AG04450 (cell line): Measurements from ENCODE around the gene SLC16A11. TPM values are rescaled to one million over a fixed set of nuclear protein-coding genes. Genes with fewer than 3 reads are reported as not detected.

Experiments
- CTCF ChIA-PET: fragments of 300-600, 350-600 bp; formaldehyde crosslinking; extraction: SDS; loops from one replicate; lab custom pipeline; 2022; ENCODE audit warnings: antibody characterized with exemption, inconsistent platforms; lab: Charles Lee
- POLR2A ChIA-PET: fragments of 350-600 bp; formaldehyde crosslinking; extraction: SDS; loops from one replicate; lab custom pipeline; 2021; ENCODE audit warnings: antibody characterized with exemption, inconsistent platforms; lab: Yijun Ruan, JAX
- DNase-seq: peaks from one replicate; pipeline ENCODE4 v3.0.0-alpha.2; 2011; ENCODE audit warnings: low read depth, low spot score
- H3K27ac ChIP-seq: one replicate; pipeline ENCODE4 v1.5.1; 2012; ENCODE audit warnings: low read depth, low read length, control low read depth
- H3K27me3 ChIP-seq: one replicate; pipeline ENCODE4 v1.6.0; 2012; ENCODE audit warnings: low read length; ENCODE audit not compliant: control insufficient read depth, insufficient read depth
- H3K4me3 ChIP-seq: 2 replicates; pipeline ENCODE4 v1.5.1; 2011; ENCODE audit warnings: mild to moderate bottlenecking, low read depth, low read length, control low read depth
- H3K9me3 ChIP-seq: 2 replicates; pipeline ENCODE4 v1.5.1; 2012; ENCODE audit warnings: low read length; ENCODE audit not compliant: control insufficient read depth, insufficient read depth
- polyA plus RNA-seq: library from polyadenylated mRNA; depleted of rRNA; stranded (reverse); fragments of >200 nt; gene quantifications from 2 replicates; pipeline ENCODE4 v1.2.3, GENCODE V29; 2011
- TF ChIP-seq, protein P1 (sequence below): IDR thresholded peaks from 2 replicates; pipeline ENCODE4 v1.5.1; 2011; ENCODE audit warnings: low read depth, low read length, control low read depth, inconsistent platforms

Gene SLC16A11
- polyA plus RNA-seq, 1 experiment = not detected

DNA sequence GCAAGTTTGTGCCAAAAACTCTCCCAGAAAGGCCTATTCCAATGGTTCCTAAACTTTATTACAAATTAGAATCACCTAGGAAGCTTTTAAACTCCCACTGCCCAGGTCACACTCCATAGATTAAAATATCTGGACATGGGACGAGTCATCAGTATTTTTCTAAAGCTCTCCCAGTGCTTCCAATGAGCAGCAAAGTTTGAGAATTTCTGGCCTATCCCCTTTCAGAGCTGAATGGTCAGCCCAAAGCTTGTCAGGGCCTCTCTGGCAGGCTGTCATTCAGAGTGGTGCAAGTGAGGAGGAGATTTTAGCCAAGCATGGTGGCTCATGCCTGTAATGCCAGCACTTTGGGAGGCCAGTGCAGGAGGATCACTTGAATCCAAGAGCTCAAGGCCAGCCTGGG is 18.6 kb downstream of the SLC16A11 start:
- no peak for DNase-seq
- H3K4me3 ChIP-seq = no peak overlapping the region
- ChIA-PET CTCF (interaction anchor here (0.7 to 1.8 kb wide), 5 partner anchors 10 to 510 kb away, joined by 3 to 8 read pairs (median 4); no protein-coding TSS in a partner anchor), POLR2A (interaction anchor here (0.6 to 1.5 kb wide), 2 partner anchors 10 to 54 kb away, joined by 3 to 5 read pairs; a partner anchor contains a TSS)
- TF ChIP-seq, protein P1, sequence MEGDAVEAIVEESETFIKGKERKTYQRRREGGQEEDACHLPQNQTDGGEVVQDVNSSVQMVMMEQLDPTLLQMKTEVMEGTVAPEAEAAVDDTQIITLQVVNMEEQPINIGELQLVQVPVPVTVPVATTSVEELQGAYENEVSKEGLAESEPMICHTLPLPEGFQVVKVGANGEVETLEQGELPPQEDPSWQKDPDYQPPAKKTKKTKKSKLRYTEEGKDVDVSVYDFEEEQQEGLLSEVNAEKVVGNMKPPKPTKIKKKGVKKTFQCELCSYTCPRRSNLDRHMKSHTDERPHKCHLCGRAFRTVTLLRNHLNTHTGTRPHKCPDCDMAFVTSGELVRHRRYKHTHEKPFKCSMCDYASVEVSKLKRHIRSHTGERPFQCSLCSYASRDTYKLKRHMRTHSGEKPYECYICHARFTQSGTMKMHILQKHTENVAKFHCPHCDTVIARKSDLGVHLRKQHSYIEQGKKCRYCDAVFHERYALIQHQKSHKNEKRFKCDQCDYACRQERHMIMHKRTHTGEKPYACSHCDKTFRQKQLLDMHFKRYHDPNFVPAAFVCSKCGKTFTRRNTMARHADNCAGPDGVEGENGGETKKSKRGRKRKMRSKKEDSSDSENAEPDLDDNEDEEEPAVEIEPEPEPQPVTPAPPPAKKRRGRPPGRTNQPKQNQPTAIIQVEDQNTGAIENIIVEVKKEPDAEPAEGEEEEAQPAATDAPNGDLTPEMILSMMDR = no peak
- no peak overlapping the region for H3K27ac ChIP-seq
- peaks cover 5% of the 10 kb centered on the region; the same call in 1 of the 2 replicates for H3K9me3 ChIP-seq
- H3K27me3 ChIP-seq = peaks cover 3% of the 10 kb centered on the region

DNA sequence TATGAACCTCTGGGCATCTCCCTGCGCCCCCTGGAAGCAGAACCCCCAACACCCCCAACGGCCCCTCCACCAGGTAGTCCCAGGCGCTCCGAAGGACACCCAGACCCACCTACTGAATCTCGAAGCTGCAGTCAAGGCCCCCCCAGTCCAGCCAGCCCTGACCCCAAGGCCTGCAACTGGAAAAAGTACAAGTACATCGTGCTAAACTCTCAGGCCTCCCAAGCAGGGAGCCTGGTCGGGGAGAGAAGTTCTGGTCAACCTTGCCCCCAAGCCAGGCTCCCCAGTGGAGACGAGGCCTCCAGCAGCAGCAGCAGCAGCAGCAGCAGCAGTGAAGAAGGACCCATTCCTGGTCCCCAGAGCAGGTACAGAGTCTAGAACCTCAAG is 19.5 kb downstream of the SLC16A11 start:
- POLR2A ChIA-PET = interaction anchor here (1.5 kb wide), 1 partner anchor 9 kb away, joined by 3 read pairs; a partner anchor contains a TSS

DNA sequence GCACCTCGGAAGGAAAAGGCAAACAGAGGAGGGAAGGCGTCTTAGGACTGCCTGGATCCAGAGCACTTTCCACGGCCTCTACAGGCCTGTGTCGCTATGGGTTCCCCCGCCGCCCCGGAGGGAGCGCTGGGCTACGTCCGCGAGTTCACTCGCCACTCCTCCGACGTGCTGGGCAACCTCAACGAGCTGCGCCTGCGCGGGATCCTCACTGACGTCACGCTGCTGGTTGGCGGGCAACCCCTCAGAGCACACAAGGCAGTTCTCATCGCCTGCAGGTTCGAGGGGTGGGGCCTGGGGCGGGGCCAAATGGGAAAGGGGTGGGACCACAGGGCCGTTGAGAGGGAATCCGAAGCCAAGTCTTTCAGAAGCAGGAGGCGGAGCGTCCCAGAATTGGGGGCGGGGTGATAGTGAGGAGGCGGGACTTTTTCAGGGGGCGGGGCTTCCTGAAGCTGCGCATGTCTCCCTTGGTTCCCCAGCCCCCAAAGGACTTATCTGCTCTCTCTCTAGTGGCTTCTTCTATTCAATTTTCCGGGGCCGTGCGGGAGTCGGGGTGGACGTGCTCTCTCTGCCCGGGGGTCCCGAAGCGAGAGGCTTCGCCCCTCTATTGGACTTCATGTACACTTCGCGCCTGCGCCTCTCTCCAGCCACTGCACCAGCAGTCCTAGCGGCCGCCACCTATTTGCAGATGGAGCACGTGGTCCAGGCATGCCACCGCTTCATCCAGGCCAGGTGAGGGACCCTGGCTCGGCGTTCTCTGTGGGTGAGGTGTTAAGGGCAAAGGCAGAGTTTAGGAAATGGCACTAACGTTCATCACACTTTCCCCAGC is 20.1 kb downstream of the SLC16A11 start:
- Histone ChIP-seq H3K27ac (no peak overlapping the region), H3K27me3 (peaks cover 3% of the 10 kb centered on the region), H3K9me3 (peaks cover 5% of the 10 kb centered on the region; the same call in 1 of the 2 replicates), H3K4me3 (no peak overlapping the region)
- TF ChIP-seq, protein P1 = no peak
- CTCF ChIA-PET = interaction anchor here (1.1 to 5.0 kb wide), 4 partner anchors 8 to 114 kb away, joined by 4 to 87 read pairs (median 38); no protein-coding TSS in a partner anchor
- DNase-seq = no peak
- POLR2A ChIA-PET = interaction anchor here (1.5 kb wide), 1 partner anchor 9 kb away, joined by 3 read pairs; a partner anchor contains a TSS

More for the DNA sequence above, 19.5 kb downstream of the SLC16A11 start:
- DNase-seq = no peak
- CTCF ChIA-PET = interaction anchor here (1.1 to 1.8 kb wide), 2 partner anchors 9 to 114 kb away, joined by 4 to 7 read pairs; no protein-coding TSS in a partner anchor
- Histone ChIP-seq H3K9me3 (peaks cover 5% of the 10 kb centered on the region; the same call in 1 of the 2 replicates), H3K27me3 (peaks cover 3% of the 10 kb centered on the region), H3K4me3 (no peak overlapping the region), H3K27ac (no peak overlapping the region)
- TF ChIP-seq, protein P1 = no peak

DNA sequence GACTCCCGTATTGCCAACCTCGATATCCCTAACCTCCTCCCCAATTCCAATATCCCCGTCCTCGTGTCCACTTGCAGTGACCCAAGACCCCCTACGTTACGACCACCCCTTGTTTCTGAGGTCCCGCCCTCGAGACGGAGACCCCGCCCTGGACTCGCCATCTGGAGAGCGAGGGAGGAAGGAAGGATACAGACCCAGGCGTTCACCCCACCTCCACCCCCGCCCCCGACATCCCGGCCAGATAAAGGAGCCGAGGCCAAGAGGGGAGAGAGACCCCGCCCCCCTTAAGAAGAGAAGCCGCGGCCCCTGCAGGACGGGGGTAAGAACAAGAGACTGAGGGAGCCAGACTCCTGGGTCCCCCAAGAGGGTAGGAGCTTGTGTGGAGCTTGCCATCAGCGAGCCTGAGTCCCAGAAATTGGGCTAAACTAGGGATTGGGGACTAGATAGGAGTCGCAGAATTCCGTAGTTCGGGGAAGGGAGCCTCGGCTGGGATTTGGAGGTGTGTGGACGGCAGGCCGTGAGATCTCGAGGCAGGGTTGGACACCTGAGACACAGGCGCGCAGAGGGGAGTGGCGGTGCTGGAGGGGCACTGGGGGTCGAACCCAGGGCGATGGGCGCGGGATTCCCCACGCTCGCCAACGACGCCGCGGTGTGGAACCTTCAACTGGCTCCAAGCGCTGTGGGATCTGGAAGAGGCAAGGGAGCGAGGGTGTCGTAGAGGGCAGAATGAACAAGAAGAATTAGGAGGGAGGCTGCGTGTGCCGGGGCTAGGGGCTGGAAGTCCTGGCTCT is 20.9 kb downstream of the SLC16A11 start, which contains the start of gene BCL6B:
Gene BCL6B (plus strand): TSS at position 270 of the 791 bp plus-strand sequence. CDS start 622 bp downstream, outside the sequence.
- peak within 1 kb of the TSS; percentile 36 for H3K4me3 ChIP-seq
- no peak for DNase-seq
- H3K27ac ChIP-seq = no peak within 1 kb of the TSS
- H3K27me3 ChIP-seq = peaks cover 2% of the 10 kb centered on the region
- ChIA-PET CTCF (interaction anchor here (0.8 to 5.0 kb wide), 9 partner anchors 13 to 356 kb away, joined by 4 to 87 read pairs (median 22); partner anchors contain the start of gene SLC16A13), POLR2A (no interaction called here)
- peaks cover 5% of the 10 kb centered on the region; the same call in 1 of the 2 replicates for H3K9me3 ChIP-seq
- TF ChIP-seq, protein P1 = no peak
